Erythroblast (primary cell): Measurements from ENCODE around the gene SLC39A9.

ENCODE experiments used
- GATA1 ChIP-seq: IDR thresholded peaks from 2 replicates; pipeline ENCODE4 v1.6.1; 2011; ENCODE audit warnings: low read depth, mild to moderate bottlenecking, control low read depth, low read length, moderate library complexity
- POLR2A ChIP-seq: IDR thresholded peaks from 2 replicates; pipeline ENCODE4 v1.6.1; 2011; ENCODE audit warnings: mild to moderate bottlenecking, low read length

- TF ChIP-seq POLR2A: no peak
- TF ChIP-seq GATA1: no peak
These were observed 102.2 kb downstream of the SLC39A9 start for GRCh38 chr14:69500736-69501135.
